Esophagus muscularis mucosa (tissue), 3 donors: ENCODE results near the gene ABHD16A.

ENCODE experiments used
- POLR2A ChIP-seq: fragments of 450-650 bp; IDR thresholded peaks from one replicate; pipeline ENCODE4 v1.6.1; 2017; ENCODE audit warnings: antibody characterized with exemption, moderate library complexity, mild to moderate bottlenecking, low read depth
- POLR2AphosphoS5 ChIP-seq, 2 donors: sonication (generic); formaldehyde crosslinking; IDR thresholded peaks; one replicate each; pipeline ENCODE4 v1.6.1; 2017; ENCODE audit warnings: antibody characterized with exemption in 2 of 2
- TF ChIP-seq, protein P1 (sequence below), 3 experiments: fragments of 200-600 bp in 2 of 3; fragments of 450-650 bp in 1 of 3; sonication (generic) in 2 of 3; IDR thresholded peaks; one replicate each; pipeline ENCODE4 v1.5.1; 2017 to 2019; ENCODE audit warnings: antibody characterized with exemption in 3 of 3, mild to moderate bottlenecking in 2 of 3, moderate library complexity in 1 of 3

DNA sequence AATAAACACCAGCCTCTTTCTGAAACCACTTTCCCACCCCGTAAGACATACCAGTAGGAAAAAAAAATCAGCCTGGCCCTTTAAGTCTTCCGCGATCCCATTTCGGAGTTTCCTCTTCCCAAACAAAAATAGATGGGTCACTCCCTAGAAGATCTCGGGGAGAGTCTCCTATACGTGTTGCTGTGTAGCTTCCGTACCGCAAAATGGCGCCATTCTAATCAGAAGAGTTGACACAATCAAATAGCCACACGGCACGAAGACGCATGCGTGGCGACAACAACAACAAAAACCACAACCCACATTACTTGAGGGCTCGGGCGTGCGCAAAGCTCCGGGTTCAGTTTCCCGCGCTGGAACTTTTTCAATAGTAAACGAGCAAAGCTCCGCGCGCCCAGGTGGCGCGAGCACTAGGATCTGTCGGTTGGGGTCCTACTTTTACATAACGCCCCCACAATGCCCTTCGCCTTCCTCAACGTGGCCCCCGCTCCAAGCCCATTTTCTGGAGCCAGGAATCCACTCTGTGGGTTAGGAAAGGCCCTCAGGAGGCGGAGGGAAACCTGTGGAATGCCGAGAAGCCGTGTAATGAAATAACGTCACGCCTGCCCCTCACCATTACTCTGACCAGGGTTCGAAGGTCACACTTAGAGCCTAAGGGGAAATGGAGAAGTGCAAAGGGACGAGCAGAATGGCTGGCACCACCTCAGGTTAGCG, 38.2 kb downstream of the ABHD16A start, which contains the start of gene GPANK1:
- TF ChIP-seq, protein P1, sequence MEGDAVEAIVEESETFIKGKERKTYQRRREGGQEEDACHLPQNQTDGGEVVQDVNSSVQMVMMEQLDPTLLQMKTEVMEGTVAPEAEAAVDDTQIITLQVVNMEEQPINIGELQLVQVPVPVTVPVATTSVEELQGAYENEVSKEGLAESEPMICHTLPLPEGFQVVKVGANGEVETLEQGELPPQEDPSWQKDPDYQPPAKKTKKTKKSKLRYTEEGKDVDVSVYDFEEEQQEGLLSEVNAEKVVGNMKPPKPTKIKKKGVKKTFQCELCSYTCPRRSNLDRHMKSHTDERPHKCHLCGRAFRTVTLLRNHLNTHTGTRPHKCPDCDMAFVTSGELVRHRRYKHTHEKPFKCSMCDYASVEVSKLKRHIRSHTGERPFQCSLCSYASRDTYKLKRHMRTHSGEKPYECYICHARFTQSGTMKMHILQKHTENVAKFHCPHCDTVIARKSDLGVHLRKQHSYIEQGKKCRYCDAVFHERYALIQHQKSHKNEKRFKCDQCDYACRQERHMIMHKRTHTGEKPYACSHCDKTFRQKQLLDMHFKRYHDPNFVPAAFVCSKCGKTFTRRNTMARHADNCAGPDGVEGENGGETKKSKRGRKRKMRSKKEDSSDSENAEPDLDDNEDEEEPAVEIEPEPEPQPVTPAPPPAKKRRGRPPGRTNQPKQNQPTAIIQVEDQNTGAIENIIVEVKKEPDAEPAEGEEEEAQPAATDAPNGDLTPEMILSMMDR (IDR thresholded peaks at IDR 0.05), result no peak
- no peak for TF ChIP-seq POLR2A
- TF ChIP-seq POLR2AphosphoS5 (IDR thresholded peaks at IDR 0.05), result peak; percentile 82 to 90
